HG03439 (cell line): ENCODE measurements around the gene CDK2.

Source experiments
- ATAC-seq: cut with Tn5 transposase; IDR thresholded peaks from one replicate; pipeline ENCODE4 v1.9.1; 2021; ENCODE audit warnings: mild to moderate bottlenecking, moderate library complexity; ENCODE audit not compliant: unreplicated experiment

Gene CDK2

DNA sequence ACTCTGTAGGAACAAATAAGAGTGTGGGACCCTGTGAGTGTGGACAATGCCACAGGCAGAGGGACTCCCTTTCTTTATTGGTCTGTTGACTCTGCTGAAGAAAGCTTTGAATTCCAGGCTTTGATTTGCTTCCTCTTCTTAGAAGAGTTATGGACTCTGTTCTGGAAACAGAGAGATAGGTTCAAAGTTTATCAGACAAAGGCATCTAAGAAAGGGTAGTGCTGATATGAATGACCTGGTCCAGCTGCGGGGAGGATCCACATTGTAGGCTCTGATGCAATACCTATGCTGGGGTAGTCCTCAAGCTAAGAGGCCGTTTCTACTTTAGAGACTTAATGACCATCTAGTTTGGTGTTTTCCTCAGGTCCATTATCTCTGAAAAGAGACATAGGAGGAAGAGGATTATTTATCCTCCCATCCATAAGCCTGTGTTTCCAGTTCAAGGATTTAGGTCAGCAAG, 43.5 kb downstream of the CDK2 start:
- ATAC-seq, result no peak

DNA sequence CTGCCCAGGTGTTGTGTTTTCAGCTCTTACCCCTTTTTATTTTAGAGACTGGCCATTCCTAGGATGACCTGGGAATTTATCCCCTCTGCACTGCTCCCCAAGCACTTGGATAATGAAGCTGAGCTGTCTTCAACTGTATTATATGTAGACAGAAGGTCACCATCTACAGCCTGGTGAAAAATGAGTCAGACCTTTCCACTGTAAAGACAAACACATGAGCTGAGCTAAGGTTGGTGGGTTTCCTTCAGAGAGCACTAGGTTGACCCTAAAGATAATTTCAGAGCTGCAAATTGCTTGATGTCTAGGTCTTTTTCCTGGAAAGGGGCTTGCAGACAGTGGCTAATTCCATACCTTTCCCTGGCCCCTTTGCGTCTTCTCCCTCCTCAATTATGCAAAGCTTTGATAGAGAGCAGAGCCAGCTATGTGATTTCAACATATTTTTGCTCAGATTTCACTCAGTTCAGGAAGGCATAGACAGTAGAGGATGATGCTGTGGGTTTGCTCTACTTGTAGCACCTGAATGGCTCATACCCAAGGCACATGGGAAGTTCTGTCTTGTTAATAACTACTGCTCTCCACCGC, 45.0 kb downstream of the CDK2 start:
- ATAC-seq, result no peak

DNA sequence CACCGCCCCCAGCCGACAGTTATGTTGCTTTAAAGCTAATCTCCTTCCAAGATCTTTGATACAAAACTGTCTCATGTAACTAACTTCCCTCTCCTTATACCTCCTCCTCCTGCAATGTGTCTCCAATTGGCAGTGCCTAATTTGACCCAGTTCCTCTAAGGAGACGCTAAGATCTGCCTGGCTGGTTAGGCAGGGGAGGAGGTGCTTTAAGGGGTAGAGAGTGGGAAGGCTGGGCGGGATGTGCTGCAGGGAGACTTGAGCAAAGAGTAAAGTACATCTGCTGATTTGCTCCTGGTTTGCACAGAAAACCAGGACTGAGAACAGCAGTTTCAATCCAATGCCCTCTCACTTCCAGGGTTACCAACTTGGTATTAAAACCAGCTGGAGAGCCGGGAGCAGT, 46.9 kb downstream of the CDK2 start:
- ATAC-seq, result no peak

DNA sequence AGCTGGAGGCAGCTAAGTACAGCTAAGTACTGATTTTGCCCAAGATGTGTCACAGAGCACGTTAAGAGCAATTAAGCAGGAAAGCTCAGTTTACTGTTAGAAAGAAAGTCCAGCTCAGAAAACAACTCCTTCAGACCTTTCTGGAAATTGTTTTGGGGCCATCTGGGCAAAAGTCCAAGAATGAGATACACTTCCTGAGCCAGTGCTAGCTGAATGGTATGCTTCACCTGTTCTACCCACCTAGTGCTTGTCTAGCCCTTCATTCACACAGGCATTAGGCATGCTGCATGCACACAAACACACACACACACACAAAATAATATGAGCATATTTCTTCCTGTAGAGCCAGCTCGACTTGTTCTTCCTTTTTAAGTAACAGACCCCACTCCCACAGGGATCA, 47.6 kb downstream of the CDK2 start:
- no peak for ATAC-seq

DNA sequence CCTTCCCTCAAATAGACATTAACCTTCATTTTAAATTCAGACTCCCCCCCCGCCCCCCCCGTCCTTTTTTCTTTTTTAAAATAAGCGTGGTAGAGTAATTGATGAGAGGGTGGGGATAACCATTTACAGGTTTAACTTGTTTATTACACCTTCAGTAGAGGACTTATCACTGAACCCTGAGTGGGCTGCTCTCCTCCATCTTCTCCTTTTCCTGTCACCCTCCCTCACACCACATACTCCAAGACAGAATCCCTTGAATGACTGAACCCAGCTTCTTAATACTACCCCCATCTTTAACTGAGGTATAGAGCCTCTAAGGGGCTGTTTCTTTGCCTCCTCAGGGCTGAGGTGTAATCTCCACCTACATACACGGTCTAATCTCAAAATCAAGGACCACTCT, 50.6 kb downstream of the CDK2 start:
- no peak for ATAC-seq

DNA sequence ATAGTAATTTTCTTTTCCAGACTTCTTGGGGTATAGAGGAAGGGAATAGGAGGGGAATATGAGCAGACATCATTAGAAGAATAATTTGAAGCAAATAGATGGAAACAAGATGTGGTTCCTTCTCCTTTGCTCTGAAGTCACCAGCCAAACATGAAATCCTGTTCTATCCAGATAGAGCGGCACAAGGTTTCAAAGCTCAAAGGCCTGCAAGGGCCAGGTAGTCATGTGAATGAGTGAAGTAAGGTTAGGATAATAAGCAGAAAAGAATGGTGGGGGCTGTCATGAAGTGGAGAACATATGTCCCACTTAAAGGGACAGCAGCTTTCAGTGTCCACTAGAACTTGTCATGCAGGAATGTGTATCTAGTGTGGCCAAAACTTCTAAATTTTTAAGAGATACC, 51.7 kb downstream of the CDK2 start:
- ATAC-seq, result no peak

DNA sequence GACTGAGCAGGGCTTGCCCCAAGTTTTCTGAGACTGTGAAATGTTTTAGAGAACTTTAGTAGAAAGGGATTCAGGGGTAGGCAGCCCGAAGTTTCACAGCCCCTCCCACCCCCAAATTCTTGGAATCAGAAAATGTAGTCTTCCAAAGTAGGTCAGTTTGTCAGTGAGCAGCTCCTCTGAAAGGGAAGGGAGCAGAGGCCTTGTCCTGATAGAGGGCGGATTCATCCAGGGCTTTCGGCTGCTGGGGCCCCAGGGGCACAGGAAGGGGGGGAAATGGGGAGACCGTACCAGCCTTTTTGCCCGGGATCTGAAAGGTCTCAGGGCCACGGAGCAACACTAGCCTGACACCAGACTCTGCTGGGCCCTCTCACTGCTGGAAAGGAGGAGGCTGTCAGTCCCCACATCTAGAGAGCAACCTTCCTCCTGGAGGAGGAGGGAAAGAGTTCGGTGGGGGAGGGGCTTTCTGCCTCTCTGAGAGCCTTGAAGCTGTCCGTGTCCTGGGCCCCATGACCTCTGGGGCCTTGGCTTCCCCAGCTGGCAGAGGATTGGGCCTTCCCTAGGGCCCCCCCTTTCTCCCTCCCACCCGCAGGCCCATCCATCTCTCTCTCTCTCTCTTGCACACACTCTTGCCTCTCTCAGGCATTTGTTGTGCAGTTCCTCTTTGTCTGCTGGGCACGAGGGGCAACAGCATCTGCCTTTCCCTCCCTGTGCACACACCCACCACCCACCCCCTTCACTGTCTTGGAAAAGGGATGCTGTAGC, 54.0 kb downstream of the CDK2 start, which contains the start of gene IKZF4:
TSS of gene IKZF4 (plus strand) at position 621 of the 762 bp plus-strand sequence. CDS start 451 bp downstream, outside the sequence.
- ATAC-seq, result no peak

DNA sequence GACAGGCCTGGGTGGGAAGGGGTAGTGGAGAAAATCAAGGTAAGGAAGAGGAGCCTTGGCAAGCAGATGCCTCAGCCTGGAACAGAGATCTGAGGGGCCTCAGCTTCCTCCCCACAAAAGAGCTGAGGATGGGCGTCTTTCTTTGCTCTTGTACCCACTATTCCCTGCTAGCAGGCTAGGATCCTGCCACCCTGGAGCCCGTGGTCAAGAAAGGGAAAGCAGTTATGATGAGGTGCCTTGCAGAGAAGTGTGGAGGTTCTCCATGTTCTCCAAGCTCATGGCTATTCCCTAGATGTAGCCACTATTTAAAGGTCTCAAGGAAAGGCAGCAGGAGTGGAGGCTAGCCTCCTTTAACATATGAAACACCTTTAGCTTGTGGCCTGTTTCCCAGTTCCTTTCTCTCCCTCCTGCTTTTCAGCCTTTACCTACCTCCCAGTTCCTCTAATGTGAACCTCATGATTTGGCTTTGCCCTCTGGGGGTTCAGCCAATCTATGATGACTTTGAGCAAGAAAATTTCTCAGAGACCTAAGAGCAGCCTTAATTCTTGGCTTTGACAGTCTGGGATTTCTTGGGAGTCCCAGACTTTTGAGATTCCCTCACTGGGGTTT, 55.4 kb downstream of the CDK2 start:
- ATAC-seq, result no peak
